ENCODE measurements around the gene TPR. TPM values are rescaled to one million over a fixed set of nuclear protein-coding genes. Genes with fewer than 3 reads are reported as not detected.

The TPR gene
- total RNA-seq, 1 experiment from 2014 or later, result 60.7 TPM

Other genes with a start within 250 kb of the TPR start
- 0.03 and 0.24 TPM in 2 replicates for gene PRG4, start 79.0 kb downstream of the TPR start, total RNA-seq (2014; rRNA removed; shearing (Covaris generic))
- 27.0 and 32.3 TPM in 2 replicates for gene ODR4, start 585 bp upstream of the TPR start, total RNA-seq (2014; rRNA removed; shearing (Covaris generic))
- gene PDC, start 85.9 kb upstream of the TPR start, total RNA-seq (2014; rRNA removed; shearing (Covaris generic)), result not detected in 2 replicates

All from SK-MEL-5 (cell line).